ENCODE data around the gene DLG2. TPM values are rescaled to one million over a fixed set of nuclear protein-coding genes. Genes with fewer than 3 reads are reported as not detected.

The DLG2 gene
- total RNA-seq, 4 donors from 2014 or later = 11.0 to 34.2 (median 19.8) TPM

DNA sequence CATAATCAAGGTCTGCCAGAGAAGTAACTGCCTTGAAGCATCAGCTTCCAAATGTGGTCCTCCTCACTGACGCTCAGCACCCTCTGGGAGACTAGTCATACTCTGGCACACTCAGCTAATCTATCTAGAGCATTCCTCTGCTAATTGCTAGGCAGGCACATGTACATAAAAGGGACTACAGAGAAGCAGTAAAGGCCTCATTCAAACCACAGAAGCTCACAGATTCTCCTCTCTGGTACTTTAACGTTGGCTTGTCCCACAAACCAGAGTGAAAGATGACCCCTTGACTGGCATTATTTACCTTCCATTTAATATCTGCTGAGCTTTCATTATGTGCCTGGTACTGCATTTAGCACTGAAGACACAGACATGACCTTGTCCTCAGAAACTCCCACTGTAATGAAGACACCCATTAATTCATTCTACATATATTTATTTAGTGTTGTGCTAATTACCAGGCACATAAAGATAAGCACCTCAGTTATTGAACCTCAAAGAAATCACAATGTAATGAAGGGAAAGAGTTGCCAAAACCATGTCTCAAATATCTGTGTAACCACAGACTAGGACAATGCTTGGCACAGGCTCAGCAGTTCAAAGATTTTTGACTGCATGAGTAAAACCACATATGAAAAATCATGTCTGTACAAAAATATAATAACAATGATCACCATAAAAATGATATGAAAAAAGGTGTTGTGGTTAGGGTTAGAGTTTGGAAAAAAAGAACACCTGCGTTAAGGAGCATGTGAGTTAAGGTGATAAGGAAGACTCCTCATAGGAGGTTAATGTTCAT is 550.4 kb downstream of the DLG2 start:
- H3K4me3 ChIP-seq = no peak overlapping the region
- H3K4me1 ChIP-seq = no peaks in the 10 kb centered on the region
- H3K36me3 ChIP-seq = no peaks in the 10 kb centered on the region
- ATAC-seq = no peak
- WGBS, 2 donors (ENCODE audit: low coverage in 1 of 2) = 51 to 83% methylated on average over 2 of the region's 3 CpGs
- no peak overlapping the region for H3K27ac ChIP-seq
- no peak for TF ChIP-seq CTCF (IDR thresholded peaks at IDR 0.05)
- TF ChIP-seq POLR2AphosphoS5 (IDR thresholded peaks at IDR 0.05) = no peak
- no peak for TF ChIP-seq EP300 (IDR thresholded peaks at IDR 0.05)
- TF ChIP-seq POLR2A (IDR thresholded peaks at IDR 0.05) = no peak
- H3K9me3 ChIP-seq = no peaks in the 10 kb centered on the region
- H3K27me3 ChIP-seq = no peaks in the 10 kb centered on the region

GRCh38 chr11:85062659-85063058 is 564.5 kb downstream of the DLG2 start:
- no peak for ATAC-seq
- no peaks in the 10 kb centered on the region for H3K27me3 ChIP-seq
- no peak overlapping the region for H3K4me3 ChIP-seq
- no peaks in the 10 kb centered on the region for H3K9me3 ChIP-seq
- H3K4me1 ChIP-seq = no peaks in the 10 kb centered on the region
- H3K36me3 ChIP-seq = no peaks in the 10 kb centered on the region
- WGBS, 2 donors (ENCODE audit: low coverage in 1 of 2) = 82% methylated on average over 1 of the region's 1 CpG; no CpG with 5 or more reads in 1 of the 2 donors
- H3K27ac ChIP-seq = no peak overlapping the region
- TF ChIP-seq POLR2A (IDR thresholded peaks at IDR 0.05) = no peak
- TF ChIP-seq CTCF (IDR thresholded peaks at IDR 0.05) = no peak
- TF ChIP-seq POLR2AphosphoS5 (IDR thresholded peaks at IDR 0.05) = no peak
- TF ChIP-seq EP300 (IDR thresholded peaks at IDR 0.05) = no peak

- H3K27me3 ChIP-seq = no peaks in the 10 kb centered on the region
- no peak overlapping the region for H3K27ac ChIP-seq
- no peak overlapping the region for H3K4me3 ChIP-seq
- no peaks in the 10 kb centered on the region for H3K36me3 ChIP-seq
- WGBS, 2 donors (ENCODE audit: low coverage in 1 of 2) = 81 to 97% methylated on average over 3 of the region's 3 CpGs
- TF ChIP-seq POLR2A (IDR thresholded peaks at IDR 0.05) (no peak), EP300 (IDR thresholded peaks at IDR 0.05) (no peak), POLR2AphosphoS5 (IDR thresholded peaks at IDR 0.05) (no peak), CTCF (IDR thresholded peaks at IDR 0.05) (no peak)
- no peaks in the 10 kb centered on the region for H3K9me3 ChIP-seq
- no peak for ATAC-seq
- no peaks in the 10 kb centered on the region for H3K4me1 ChIP-seq
Measured at GRCh38 chr11:85052636-85053035, 574.5 kb downstream of the DLG2 start.

- Histone ChIP-seq H3K9me3 (no peaks in the 10 kb centered on the region), H3K27me3 (no peaks in the 10 kb centered on the region), H3K27ac (no peak overlapping the region), H3K4me1 (no peaks in the 10 kb centered on the region), H3K4me3 (no peak overlapping the region), H3K36me3 (no peaks in the 10 kb centered on the region)
- no peak for ATAC-seq
- WGBS, 2 donors (ENCODE audit: low coverage in 1 of 2) = 91 to 97% methylated on average over 3 of the region's 3 CpGs
- no peak for TF ChIP-seq EP300 (IDR thresholded peaks at IDR 0.05)
- TF ChIP-seq POLR2A (IDR thresholded peaks at IDR 0.05) = no peak
- TF ChIP-seq POLR2AphosphoS5 (IDR thresholded peaks at IDR 0.05) = no peak
- TF ChIP-seq CTCF (IDR thresholded peaks at IDR 0.05) = no peak
Measured at GRCh38 chr11:85048801-85049200, 578.3 kb downstream of the DLG2 start.

DNA sequence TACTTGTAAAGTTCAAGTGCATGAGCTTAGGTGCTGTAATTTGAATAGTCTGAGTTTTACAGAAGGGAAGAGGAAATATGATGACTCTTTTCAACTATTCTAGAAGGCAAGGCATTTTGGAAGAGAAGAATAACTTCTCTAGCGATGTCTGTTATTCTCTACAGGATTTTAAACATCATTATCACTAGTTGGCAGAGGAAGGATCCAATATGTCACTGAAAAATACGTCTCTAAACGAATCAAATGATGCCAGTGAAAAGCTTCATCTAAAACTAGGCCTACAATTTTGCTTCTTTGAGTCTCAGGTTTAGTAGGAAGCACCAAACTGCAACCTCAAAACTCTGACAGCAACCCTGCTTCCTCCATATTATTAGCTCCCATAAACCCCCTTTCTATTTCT is 581.4 kb downstream of the DLG2 start:
- WGBS, 2 donors (ENCODE audit: low coverage in 1 of 2) = 80 to 91% methylated on average over 3 of the region's 3 CpGs
- no peaks in the 10 kb centered on the region for H3K36me3 ChIP-seq
- no peak overlapping the region for H3K27ac ChIP-seq
- TF ChIP-seq POLR2A (IDR thresholded peaks at IDR 0.05) (no peak), CTCF (IDR thresholded peaks at IDR 0.05) (no peak), EP300 (IDR thresholded peaks at IDR 0.05) (no peak), POLR2AphosphoS5 (IDR thresholded peaks at IDR 0.05) (no peak)
- H3K4me3 ChIP-seq = no peak overlapping the region
- no peaks in the 10 kb centered on the region for H3K9me3 ChIP-seq
- no peak for ATAC-seq
- H3K4me1 ChIP-seq = no peaks in the 10 kb centered on the region
- H3K27me3 ChIP-seq = no peaks in the 10 kb centered on the region
